Adrenal gland (tissue), 12 donors: Measurements from ENCODE around the gene N4BP2L2. TPM values are rescaled to one million over a fixed set of nuclear protein-coding genes. Genes with fewer than 3 reads are reported as not detected.

Source experiments
- DNase-seq, 7 donors: peaks; one replicate each; pipeline ENCODE4 v3.0.0-alpha.2; 2019 to 2020
- H3K27ac ChIP-seq, 5 donors: fragments of 200-600 bp; sonication (generic) in 4 of 5; 1 replicate in 3 of 5; 2 replicates in 2 of 5; pipeline versions ENCODE4 v1.5.1 to v1.8.0; 2016 to 2020; ENCODE audit warnings: mild to moderate bottlenecking in 1 of 5
- H3K27me3 ChIP-seq: fragments of 200-600 bp; 2 replicates; pipeline ENCODE4 v1.8.0; 2021
- H3K36me3 ChIP-seq, 2 donors: fragments of 200-600 bp; replicated peaks in 1 of 2; 1 replicate in 1 of 2; 2 replicates in 1 of 2; pipeline versions ENCODE4 v1.5.1 to v1.8.0; 2018 to 2022
- H3K4me1 ChIP-seq, 2 donors: fragments of 200-600 bp; replicated peaks in 1 of 2; 1 replicate in 1 of 2; 2 replicates in 1 of 2; pipeline versions ENCODE4 v1.5.1 to v1.8.0; 2018 to 2021
- H3K4me3 ChIP-seq, 4 donors: fragments of 200-600 bp; sonication (generic) in 3 of 4; one replicate each; pipeline ENCODE4 v1.5.1; 2016 to 2018
- H3K9me3 ChIP-seq, 3 donors: fragments of 200-600 bp; sonication (generic) in 1 of 3; replicated peaks in 1 of 3; 1 replicate in 2 of 3; 2 replicates in 1 of 3; pipeline versions ENCODE4 v1.5.1 to v1.8.0; 2016 to 2021
- CTCF ChIP-seq, 6 experiments: fragments of 450-650 bp in 4 of 6; fragments of 200-600 bp in 2 of 6; sonication (generic) in 1 of 6; IDR thresholded peaks; 1 replicate in 5 of 6; 2 replicates in 1 of 6; pipeline versions ENCODE4 v1.5.1 to v1.8.0; 2016 to 2021; ENCODE audit warnings: antibody characterized with exemption in 6 of 6, mild to moderate bottlenecking in 2 of 6, moderate library complexity in 1 of 6
- POLR2A ChIP-seq, 2 donors: fragments of 450-650 bp; IDR thresholded peaks; one replicate each; pipeline ENCODE4 v1.6.1; 2017; ENCODE audit warnings: antibody characterized with exemption in 2 of 2, mild to moderate bottlenecking in 2 of 2, moderate library complexity in 1 of 2
- WGBS, 4 donors: extraction: QIAGEN DNeasy Blood & Tissue Kit in 2 of 4; methylation state at CpG; one replicate each; pipeline versions ENCODE4 v1.1.5 to v1.1.7; 2013 to 2017; 5-methylcytosine and 5-hydroxymethylcytosine counted together
- intact Hi-C, 2 donors: fragments of 100-400 bp; cut with DNase I; formaldehyde crosslinking; loops; one replicate each; pipeline versions ENCODE4 v1.14.1 to v1.15.0; 2022 to 2023
- polyA plus RNA-seq, 3 donors: library from polyadenylated mRNA; stranded (reverse); fragments of 200-250 nt in 2 of 3; fragments of 350-450 nt in 1 of 3; fragmentation: Illumina TruSeq in 1 of 3; extraction: RNeasy Lipid Tissue Mini Kit (QIAGEN cat#74804) in 1 of 3; gene quantifications; one replicate each; pipeline ENCODE4 v1.2.3, GENCODE V29; 2013 to 2014
- total RNA-seq, 9 donors: library from RNA; depleted of rRNA in 4 of 9; stranded (reverse); fragments of >200 nt in 4 of 9; fragments of 120-200 nt in 1 of 9; fragmentation: NEBNext Ultra II Directional in 1 of 9; extraction: Animal tissue kit (Norgen Biotek cat#: 25700) in 1 of 9; gene quantifications; one replicate each; pipeline versions ENCODE4 v1.1.0 to v1.2.4, GENCODE V29; 2013 to 2023
- donor health status: healthy with polysubstance abuse.
- donor health status: Bipolar disorder and iron deficiency.
- donor health status: DM: yes; HTN: yes; CAD: no.
- donor health status: DM: no; HTN: no; CAD: no.
- donor health status: DM: no; HTN: no; CAD: no.
- donor health status: DM: yes; HTN: yes; CAD: no.

Gene N4BP2L2
- total and polyA plus RNA-seq, 12 donors: 34.1 to 321 (median 117) TPM

GRCh38 chr13:32391101-32391619 lies 147.4 kb downstream of the N4BP2L2 start:
- H3K36me3 ChIP-seq: no peaks in the 10 kb centered on the region
- no peaks in the 10 kb centered on the region for H3K27me3 ChIP-seq
- no peak overlapping the region for H3K4me3 ChIP-seq
- 67 to 80% (median 78%) methylated on average over 3 to 4 of the region's 4 CpGs for WGBS, 4 donors
- intact Hi-C loops: no loop called here
- no peak for DNase-seq
- H3K27ac ChIP-seq: no peak overlapping the region
- no peaks in the 10 kb centered on the region for H3K9me3 ChIP-seq
- TF ChIP-seq CTCF (IDR thresholded peaks at IDR 0.05) (no peak), POLR2A (IDR thresholded peaks at IDR 0.05) (no peak)
- H3K4me1 ChIP-seq: no peaks in the 10 kb centered on the region

- intact Hi-C loops: no loop called here
- no peaks in the 10 kb centered on the region for H3K4me1 ChIP-seq
- no peaks in the 10 kb centered on the region for H3K9me3 ChIP-seq
- 68 to 91% (median 76%) methylated on average over 1 of the region's 1 CpG for WGBS, 4 donors
- no peaks in the 10 kb centered on the region for H3K36me3 ChIP-seq
- no peak overlapping the region for H3K4me3 ChIP-seq
- no peaks in the 10 kb centered on the region for H3K27me3 ChIP-seq
- TF ChIP-seq POLR2A (IDR thresholded peaks at IDR 0.05) (no peak), CTCF (IDR thresholded peaks at IDR 0.05) (no peak)
- no peak overlapping the region for H3K27ac ChIP-seq
- DNase-seq: no peak
Observed at GRCh38 chr13:32390484-32390883, 148.1 kb downstream of the N4BP2L2 start.

GRCh38 chr13:32390048-32390447 lies 148.5 kb downstream of the N4BP2L2 start:
- Histone ChIP-seq H3K9me3 (no peaks in the 10 kb centered on the region), H3K36me3 (no peaks in the 10 kb centered on the region), H3K27me3 (no peaks in the 10 kb centered on the region), H3K27ac (no peak overlapping the region), H3K4me1 (no peaks in the 10 kb centered on the region), H3K4me3 (no peak overlapping the region)
- no peak for DNase-seq
- WGBS, 4 donors: 73 to 80% (median 76%) methylated on average over 4 of the region's 4 CpGs
- intact Hi-C loops: no loop called here
- TF ChIP-seq CTCF (IDR thresholded peaks at IDR 0.05): no peak
- no peak for TF ChIP-seq POLR2A (IDR thresholded peaks at IDR 0.05)

- no peak overlapping the region for H3K27ac ChIP-seq
- no peaks in the 10 kb centered on the region for H3K9me3 ChIP-seq
- intact Hi-C loops: no loop called here
- TF ChIP-seq CTCF (IDR thresholded peaks at IDR 0.05) (no peak), POLR2A (IDR thresholded peaks at IDR 0.05) (no peak)
- no peaks in the 10 kb centered on the region for H3K36me3 ChIP-seq
- H3K4me3 ChIP-seq: no peak overlapping the region
- DNase-seq: no peak
- H3K27me3 ChIP-seq: no peaks in the 10 kb centered on the region
- no peaks in the 10 kb centered on the region for H3K4me1 ChIP-seq
Observed at GRCh38 chr13:32385410-32385809, 153.2 kb downstream of the N4BP2L2 start.
